Measurements from ENCODE around the gene WNT3A. TPM values are rescaled to one million over a fixed set of nuclear protein-coding genes. Genes with fewer than 3 reads are reported as not detected.

Gene WNT3A
- total and polyA plus RNA-seq, 4 donors = 0.09 to 3.1 (median 1.9) TPM

GRCh38 chr1:228096416-228097332, 89.9 kb downstream of the WNT3A start:
- 93 to 95% methylated on average over 13 of the region's 13 CpGs for WGBS, 2 donors
- no peak overlapping the region for H3K27ac ChIP-seq (ENCODE audit: low read depth in 1 of 2, low read length in 1 of 2)
- DNase-seq = no peak
- no peaks in the 10 kb centered on the region for H3K27me3 ChIP-seq (ENCODE audit: control insufficient read depth in 3 of 3, insufficient read depth in 3 of 3, low read length in 2 of 3)
- no peak for ATAC-seq (ENCODE audit: insufficient read depth, low FRiP score)
- H3K4me1 ChIP-seq (ENCODE audit: control insufficient read depth in 5 of 5, insufficient read depth in 5 of 5, low read length in 5 of 5) = peaks cover 0 to 22% (median 0%) of the 10 kb centered on the region in 5 donors
- H3K36me3 ChIP-seq (ENCODE audit: control insufficient read depth in 4 of 4, insufficient read depth in 4 of 4, low read length in 4 of 4) = peaks cover 9 to 52% (median 35%) of the 10 kb centered on the region in 4 donors
- no peak overlapping the region for H3K9ac ChIP-seq (ENCODE audit: insufficient read depth in 1 of 2, low read length in 2 of 2)
- peaks cover 0 to 13% (median 4%) of the 10 kb centered on the region in 4 donors for H3K9me3 ChIP-seq (ENCODE audit: control insufficient read depth in 4 of 4, insufficient read depth in 3 of 4, low read length in 3 of 4)
- no peak overlapping the region for H3K4me3 ChIP-seq
- TF ChIP-seq CTCF (IDR thresholded peaks at IDR 0.05; ENCODE audit: control extremely low read depth, extremely low read depth) = no peak

GRCh38 chr1:228097333-228098081, 90.7 kb downstream of the WNT3A start:
- WGBS, 2 donors = 91% methylated on average over 34 of the region's 34 CpGs
- Histone ChIP-seq H3K4me3 (no peak overlapping the region), H3K36me3 (ENCODE audit: control insufficient read depth in 4 of 4, insufficient read depth in 4 of 4, low read length in 4 of 4) (peaks cover 9 to 52% (median 34%) of the 10 kb centered on the region in 4 donors), H3K4me1 (ENCODE audit: control insufficient read depth in 5 of 5, insufficient read depth in 5 of 5, low read length in 5 of 5) (peaks cover 0 to 21% (median 0%) of the 10 kb centered on the region in 5 donors), H3K9me3 (ENCODE audit: control insufficient read depth in 4 of 4, insufficient read depth in 3 of 4, low read length in 3 of 4) (peaks cover 0 to 13% (median 4%) of the 10 kb centered on the region in 4 donors), H3K27me3 (ENCODE audit: control insufficient read depth in 3 of 3, insufficient read depth in 3 of 3, low read length in 2 of 3) (no peaks in the 10 kb centered on the region), H3K27ac (ENCODE audit: low read depth in 1 of 2, low read length in 1 of 2) (no peak overlapping the region), H3K9ac (ENCODE audit: insufficient read depth in 1 of 2, low read length in 2 of 2) (no peak overlapping the region)
- ATAC-seq (ENCODE audit: insufficient read depth, low FRiP score) = no peak
- no peak for TF ChIP-seq CTCF (IDR thresholded peaks at IDR 0.05; ENCODE audit: control extremely low read depth, extremely low read depth)
- no peak for DNase-seq

- Histone ChIP-seq H3K4me1 (ENCODE audit: control insufficient read depth in 5 of 5, insufficient read depth in 5 of 5, low read length in 5 of 5) (peaks cover 0 to 17% (median under 1%) of the 10 kb centered on the region in 5 donors), H3K36me3 (ENCODE audit: control insufficient read depth in 4 of 4, insufficient read depth in 4 of 4, low read length in 4 of 4) (peaks cover 9 to 47% (median 29%) of the 10 kb centered on the region in 4 donors), H3K27me3 (ENCODE audit: control insufficient read depth in 3 of 3, insufficient read depth in 3 of 3, low read length in 2 of 3) (no peaks in the 10 kb centered on the region), H3K27ac (ENCODE audit: low read depth in 1 of 2, low read length in 1 of 2) (no peak overlapping the region), H3K4me3 (no peak overlapping the region), H3K9me3 (ENCODE audit: control insufficient read depth in 4 of 4, insufficient read depth in 3 of 4, low read length in 3 of 4) (peaks cover 0 to 13% (median 4%) of the 10 kb centered on the region in 4 donors), H3K9ac (ENCODE audit: insufficient read depth in 1 of 2, low read length in 2 of 2) (no peak overlapping the region)
- ATAC-seq (ENCODE audit: insufficient read depth, low FRiP score) = no peak
- DNase-seq = no peak
- no peak for TF ChIP-seq CTCF (IDR thresholded peaks at IDR 0.05; ENCODE audit: control extremely low read depth, extremely low read depth)
- WGBS, 2 donors = 90 to 93% methylated on average over 28 of the region's 28 CpGs
These were observed 91.6 kb downstream of the WNT3A start for GRCh38 chr1:228098323-228098931.

Measured in lung (tissue), 12 donors.